Measurements from ENCODE around the gene TMEM178B. TPM values are rescaled to one million over a fixed set of nuclear protein-coding genes. Genes with fewer than 3 reads are reported as not detected.

TMEM178B gene
- total and polyA plus RNA-seq, 2 of the 13 experiments (the other 11 are each of a cell fraction or from before 2014, with no cell fraction given) = 0.01 to 0.02 TPM

DNA sequence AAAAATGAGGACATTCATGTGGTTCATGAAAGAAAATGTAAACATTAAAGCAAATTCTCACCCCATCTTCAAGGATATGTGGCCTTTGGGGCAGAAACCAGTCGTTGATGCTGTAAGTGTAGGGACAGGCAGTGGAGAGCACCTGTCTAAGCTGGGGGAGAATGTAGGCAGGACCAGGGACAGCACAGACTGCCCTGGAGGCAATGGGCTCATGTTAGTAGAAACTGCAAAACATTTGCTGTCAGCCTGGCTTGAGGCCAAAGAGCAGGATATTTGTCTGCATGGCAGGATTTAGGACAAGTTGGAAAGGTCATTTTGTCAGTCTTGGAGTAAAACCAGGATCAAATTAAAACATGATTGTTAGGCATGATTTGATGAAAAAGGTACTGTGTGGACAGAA lies 265.7 kb downstream of the TMEM178B start:
- no peak overlapping the region for H3K4me3 ChIP-seq (replicated peaks in 1 of 3; ENCODE audit: insufficient read depth in 1 of 3, low read depth in 2 of 3, low read length in 3 of 3)
- WGBS (ENCODE audit: low lambda C conversion rate) = 0% methylated on average over 1 of the region's 1 CpG
- ATAC-seq = no peak
- H3K4me1 ChIP-seq (ENCODE audit: insufficient read depth, low read length) = no peaks in the 10 kb centered on the region
- intact Hi-C loops (cut with micrococcal nuclease; ENCODE audit: unreplicated experiment) (no loop called here), in situ Hi-C loops (cut with HindIII; ENCODE audit: extremely low pct_ligation_motif_present, low pct_unique_long_range_greater_than_20kb) (no loop called here)
- TF ChIP-seq HIVEP1 (CRISPR knock-in tag; IDR thresholded peaks at IDR 0.05) = no peak
- TF ChIP-seq, protein P1, sequence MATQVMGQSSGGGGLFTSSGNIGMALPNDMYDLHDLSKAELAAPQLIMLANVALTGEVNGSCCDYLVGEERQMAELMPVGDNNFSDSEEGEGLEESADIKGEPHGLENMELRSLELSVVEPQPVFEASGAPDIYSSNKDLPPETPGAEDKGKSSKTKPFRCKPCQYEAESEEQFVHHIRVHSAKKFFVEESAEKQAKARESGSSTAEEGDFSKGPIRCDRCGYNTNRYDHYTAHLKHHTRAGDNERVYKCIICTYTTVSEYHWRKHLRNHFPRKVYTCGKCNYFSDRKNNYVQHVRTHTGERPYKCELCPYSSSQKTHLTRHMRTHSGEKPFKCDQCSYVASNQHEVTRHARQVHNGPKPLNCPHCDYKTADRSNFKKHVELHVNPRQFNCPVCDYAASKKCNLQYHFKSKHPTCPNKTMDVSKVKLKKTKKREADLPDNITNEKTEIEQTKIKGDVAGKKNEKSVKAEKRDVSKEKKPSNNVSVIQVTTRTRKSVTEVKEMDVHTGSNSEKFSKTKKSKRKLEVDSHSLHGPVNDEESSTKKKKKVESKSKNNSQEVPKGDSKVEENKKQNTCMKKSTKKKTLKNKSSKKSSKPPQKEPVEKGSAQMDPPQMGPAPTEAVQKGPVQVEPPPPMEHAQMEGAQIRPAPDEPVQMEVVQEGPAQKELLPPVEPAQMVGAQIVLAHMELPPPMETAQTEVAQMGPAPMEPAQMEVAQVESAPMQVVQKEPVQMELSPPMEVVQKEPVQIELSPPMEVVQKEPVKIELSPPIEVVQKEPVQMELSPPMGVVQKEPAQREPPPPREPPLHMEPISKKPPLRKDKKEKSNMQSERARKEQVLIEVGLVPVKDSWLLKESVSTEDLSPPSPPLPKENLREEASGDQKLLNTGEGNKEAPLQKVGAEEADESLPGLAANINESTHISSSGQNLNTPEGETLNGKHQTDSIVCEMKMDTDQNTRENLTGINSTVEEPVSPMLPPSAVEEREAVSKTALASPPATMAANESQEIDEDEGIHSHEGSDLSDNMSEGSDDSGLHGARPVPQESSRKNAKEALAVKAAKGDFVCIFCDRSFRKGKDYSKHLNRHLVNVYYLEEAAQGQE (IDR thresholded peaks at IDR 0.05; ENCODE audit: borderline replicate concordance in 1 of 2, low read depth in 1 of 2, low read length in 2 of 2) = peak in 1 of 2 experiments; percentile 78; a peak in 3 of 4 replicates
- FAIRE-seq = no peak
- BruUV-seq (replicated peaks) = no TSS peak
- H3K27me3 ChIP-seq (ENCODE audit: control insufficient read depth in 1 of 2, insufficient read depth in 2 of 2, low read length in 2 of 2) = peaks cover 1 to 16% of the 10 kb centered on the region in 2 experiments; a peak in 2 of 5 replicates
- no peaks in the 10 kb centered on the region for H3K36me3 ChIP-seq (replicated peaks in 1 of 2; ENCODE audit: control insufficient read depth in 1 of 2, insufficient read depth in 2 of 2, low read length in 2 of 2)
- no peak overlapping the region for H3K4me2 ChIP-seq (ENCODE audit: low read depth, low read length)
- H4K20me1 ChIP-seq (ENCODE audit: insufficient read depth, low read length) = no peaks in the 10 kb centered on the region
- CTCF ChIA-PET (ENCODE audit: low intra/inter-chr PET ratio, low total read pairs) = no interaction called here
- DNase-seq (ENCODE audit: low spot score) = no peak
- POLR2A ChIA-PET = no interaction called here
- H3K27ac ChIP-seq (ENCODE audit: extremely low read length, insufficient read depth, low read length) = no peak overlapping the region
- H3K79me2 ChIP-seq (ENCODE audit: insufficient read depth, low read length) = no peaks in the 10 kb centered on the region
- H3K9ac ChIP-seq (ENCODE audit: insufficient read depth, low read depth, low read length) = no peak overlapping the region
- H3K9me3 ChIP-seq (ENCODE audit: low read length) = no peaks in the 10 kb centered on the region
- H2AFZ ChIP-seq (ENCODE audit: low read length) = no peak overlapping the region

DNA sequence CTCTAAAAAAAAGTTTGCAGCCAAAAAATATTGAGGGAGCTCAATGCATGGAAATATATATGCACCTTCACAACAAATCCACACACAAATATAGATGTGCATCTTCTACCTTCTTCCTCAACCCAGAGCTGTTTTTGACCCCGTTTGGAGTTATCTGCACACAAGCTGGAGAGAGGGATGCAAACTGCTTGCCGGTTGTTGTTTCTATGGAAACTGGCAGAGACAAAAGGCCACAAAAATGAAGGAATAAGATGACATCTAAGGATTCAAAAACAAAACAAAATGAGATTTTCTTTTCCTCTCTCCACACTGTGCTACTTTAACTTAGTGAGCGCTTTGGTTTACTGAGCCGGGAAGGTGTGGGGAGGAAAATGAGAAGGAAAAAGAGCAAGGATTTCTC lies 267.1 kb downstream of the TMEM178B start:
- Histone ChIP-seq H2AFZ (ENCODE audit: low read length) (no peak overlapping the region), H3K27me3 (ENCODE audit: control insufficient read depth in 1 of 2, insufficient read depth in 2 of 2, low read length in 2 of 2) (peaks cover 1 to 16% of the 10 kb centered on the region in 2 experiments; a peak in 2 of 5 replicates), H4K20me1 (ENCODE audit: insufficient read depth, low read length) (no peaks in the 10 kb centered on the region), H3K9me3 (ENCODE audit: low read length) (no peaks in the 10 kb centered on the region), H3K27ac (ENCODE audit: extremely low read length, insufficient read depth, low read length) (no peak overlapping the region), H3K4me2 (ENCODE audit: low read depth, low read length) (no peak overlapping the region), H3K4me3 (replicated peaks in 1 of 3; ENCODE audit: insufficient read depth in 1 of 3, low read depth in 2 of 3, low read length in 3 of 3) (no peak overlapping the region), H3K79me2 (ENCODE audit: insufficient read depth, low read length) (no peaks in the 10 kb centered on the region), H3K9ac (ENCODE audit: insufficient read depth, low read depth, low read length) (no peak overlapping the region), H3K4me1 (ENCODE audit: insufficient read depth, low read length) (no peaks in the 10 kb centered on the region), H3K36me3 (replicated peaks in 1 of 2; ENCODE audit: control insufficient read depth in 1 of 2, insufficient read depth in 2 of 2, low read length in 2 of 2) (no peaks in the 10 kb centered on the region)
- FAIRE-seq = no peak
- in situ Hi-C loops (cut with HindIII; ENCODE audit: extremely low pct_ligation_motif_present, low pct_unique_long_range_greater_than_20kb) = no loop called here
- no peak for DNase-seq (ENCODE audit: low spot score)
- intact Hi-C loops (cut with micrococcal nuclease; ENCODE audit: unreplicated experiment) = no loop called here
- BruUV-seq (replicated peaks) = no TSS peak
- ChIA-PET POLR2A (no interaction called here), CTCF (ENCODE audit: low intra/inter-chr PET ratio, low total read pairs) (no interaction called here)
- WGBS (ENCODE audit: low lambda C conversion rate) = 8% methylated on average over 4 of the region's 4 CpGs
- no peak for ATAC-seq
- TF ChIP-seq, protein P2, sequence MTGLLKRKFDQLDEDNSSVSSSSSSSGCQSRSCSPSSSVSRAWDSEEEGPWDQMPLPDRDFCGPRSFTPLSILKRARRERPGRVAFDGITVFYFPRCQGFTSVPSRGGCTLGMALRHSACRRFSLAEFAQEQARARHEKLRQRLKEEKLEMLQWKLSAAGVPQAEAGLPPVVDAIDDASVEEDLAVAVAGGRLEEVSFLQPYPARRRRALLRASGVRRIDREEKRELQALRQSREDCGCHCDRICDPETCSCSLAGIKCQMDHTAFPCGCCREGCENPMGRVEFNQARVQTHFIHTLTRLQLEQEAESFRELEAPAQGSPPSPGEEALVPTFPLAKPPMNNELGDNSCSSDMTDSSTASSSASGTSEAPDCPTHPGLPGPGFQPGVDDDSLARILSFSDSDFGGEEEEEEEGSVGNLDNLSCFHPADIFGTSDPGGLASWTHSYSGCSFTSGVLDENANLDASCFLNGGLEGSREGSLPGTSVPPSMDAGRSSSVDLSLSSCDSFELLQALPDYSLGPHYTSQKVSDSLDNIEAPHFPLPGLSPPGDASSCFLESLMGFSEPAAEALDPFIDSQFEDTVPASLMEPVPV (CRISPR knock-in tag; IDR thresholded peaks at IDR 0.05) = no peak
- no peak for TF ChIP-seq RORA (CRISPR knock-in tag; IDR thresholded peaks at IDR 0.05)
- TF ChIP-seq SOX6 (IDR thresholded peaks at IDR 0.05) = no peak
- TF ChIP-seq SOX6 (CRISPR knock-in tag; IDR thresholded peaks at IDR 0.05) = no peak
- TF ChIP-seq KAT2B (IDR thresholded peaks at IDR 0.05; ENCODE audit: borderline replicate concordance, low read depth, low read length) = no peak

All from HepG2 (cell line).